Liver (tissue), 3 donors: ENCODE measurements around the gene UNC5A.

Source experiments
- ATF3 ChIP-seq: IDR thresholded peaks from 2 replicates; pipeline ENCODE4 v1.6.1; 2016; ENCODE audit warnings: antibody characterized with exemption
- CTCF ChIP-seq: fragments of 150-350 bp; IDR thresholded peaks from 2 replicates; pipeline ENCODE4 v1.5.1; 2017; ENCODE audit warnings: improper control_type of control experiment, low read depth, low read length; ENCODE audit not compliant: missing input control
- EGR1 ChIP-seq, 2 donors: IDR thresholded peaks; 2 replicates each; pipeline ENCODE4 v1.6.1; 2016 to 2018; ENCODE audit warnings: antibody characterized with exemption in 2 of 2, low read depth in 2 of 2
- FOXA1 ChIP-seq: IDR thresholded peaks from 2 replicates; pipeline ENCODE4 v1.6.1; 2016; ENCODE audit warnings: antibody characterized with exemption
- JUND ChIP-seq, 2 donors: IDR thresholded peaks; 2 replicates each; pipeline ENCODE4 v1.6.1; 2016; ENCODE audit warnings: antibody characterized with exemption in 2 of 2
- RAD21 ChIP-seq, 2 donors: IDR thresholded peaks; 2 replicates each; pipeline ENCODE4 v1.6.1; 2016; ENCODE audit warnings: antibody characterized with exemption in 2 of 2, mild to moderate bottlenecking in 2 of 2
- REST ChIP-seq: IDR thresholded peaks from 2 replicates; pipeline ENCODE4 v1.6.1; 2016; ENCODE audit warnings: antibody characterized with exemption, mild to moderate bottlenecking
- RXRA ChIP-seq, 2 donors: IDR thresholded peaks; 2 replicates each; pipeline ENCODE4 v1.6.1; 2017 to 2018; ENCODE audit warnings: antibody characterized with exemption in 2 of 2, mild to moderate bottlenecking in 1 of 2
- SP1 ChIP-seq: IDR thresholded peaks from 2 replicates; pipeline ENCODE4 v1.6.1; 2018; ENCODE audit warnings: antibody characterized with exemption, mild to moderate bottlenecking
- TAF1 ChIP-seq: conservative IDR thresholded peaks from 2 replicates; pipeline ENCODE4 v1.6.1; 2016; ENCODE audit warnings: antibody characterized with exemption, mild to moderate bottlenecking
- YY1 ChIP-seq: IDR thresholded peaks from 2 replicates; pipeline ENCODE4 v1.6.1; 2016; ENCODE audit warnings: antibody characterized with exemption, mild to moderate bottlenecking
- ZBTB33 ChIP-seq: IDR thresholded peaks from 2 replicates; pipeline ENCODE4 v1.6.1; 2016; ENCODE audit warnings: antibody characterized with exemption
- TF ChIP-seq, protein P1 (sequence below): IDR thresholded peaks from 2 replicates; pipeline ENCODE4 v1.6.1; 2016; ENCODE audit warnings: antibody characterized with exemption
- donor health status: healthy.
- donor health status: healthy.

- TF ChIP-seq CTCF (no peak), YY1 (no peak), RAD21 (IDR thresholded peaks at IDR 0.05) (no peak), REST (no peak), TAF1 (no peak), ATF3 (no peak), ZBTB33 (no peak), RXRA (IDR thresholded peaks at IDR 0.05) (no peak), JUND (IDR thresholded peaks at IDR 0.05) (no peak), SP1 (no peak), FOXA1 (no peak), EGR1 (IDR thresholded peaks at IDR 0.05; ENCODE audit: low read depth in 2 of 2) (no peak)
- TF ChIP-seq, protein P1, sequence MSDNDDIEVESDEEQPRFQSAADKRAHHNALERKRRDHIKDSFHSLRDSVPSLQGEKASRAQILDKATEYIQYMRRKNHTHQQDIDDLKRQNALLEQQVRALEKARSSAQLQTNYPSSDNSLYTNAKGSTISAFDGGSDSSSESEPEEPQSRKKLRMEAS: no peak
Measured at GRCh38 chr5:176843673-176844072, 33.3 kb downstream of the UNC5A start.
